ENCODE data around the gene ATP6AP1.

Gene ATP6AP1

DNA sequence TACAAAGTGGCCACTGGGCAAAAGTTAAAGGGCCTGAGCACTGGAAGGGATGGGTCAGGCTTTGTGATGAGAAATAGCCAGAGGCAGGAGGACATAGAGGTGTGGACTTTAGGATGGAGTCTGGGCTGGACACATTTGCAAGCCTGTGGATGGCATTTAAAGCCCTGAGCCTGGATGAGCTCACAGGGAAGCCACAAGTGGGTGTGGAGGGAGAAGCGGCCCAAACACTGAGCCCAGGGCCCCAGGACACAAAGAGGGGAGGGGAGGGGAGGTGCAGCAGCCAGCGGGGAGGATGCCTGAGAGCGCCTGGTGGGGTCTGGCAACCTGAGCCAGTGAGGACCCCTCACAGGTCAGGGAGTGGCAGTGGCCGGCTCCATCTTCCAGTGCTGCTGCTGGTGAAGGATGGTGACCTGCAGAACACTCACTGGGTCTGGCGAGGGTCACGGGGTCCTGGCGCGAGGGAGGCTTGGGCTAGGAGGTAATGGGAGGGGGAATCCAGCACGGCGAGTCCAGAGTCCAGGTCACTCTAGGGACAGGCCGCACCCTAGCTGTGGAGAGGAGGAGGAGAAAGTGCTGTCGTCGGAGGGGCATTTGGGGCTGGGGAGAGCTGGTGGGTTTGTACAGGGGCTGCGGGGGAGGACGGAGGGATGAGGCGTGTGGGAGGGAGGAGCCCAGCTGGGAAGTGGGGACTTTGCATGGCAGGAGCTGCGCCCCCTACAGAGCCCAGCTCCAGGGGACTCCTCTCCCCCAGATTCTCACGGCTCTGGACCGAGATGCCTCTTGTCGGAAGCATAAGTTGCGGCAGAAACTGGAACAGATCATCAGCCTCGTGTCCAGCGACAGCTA, 43.6 kb downstream of the ATP6AP1 start:
- no peak for DNase-seq (ENCODE audit: low read depth, low spot score)

DNA sequence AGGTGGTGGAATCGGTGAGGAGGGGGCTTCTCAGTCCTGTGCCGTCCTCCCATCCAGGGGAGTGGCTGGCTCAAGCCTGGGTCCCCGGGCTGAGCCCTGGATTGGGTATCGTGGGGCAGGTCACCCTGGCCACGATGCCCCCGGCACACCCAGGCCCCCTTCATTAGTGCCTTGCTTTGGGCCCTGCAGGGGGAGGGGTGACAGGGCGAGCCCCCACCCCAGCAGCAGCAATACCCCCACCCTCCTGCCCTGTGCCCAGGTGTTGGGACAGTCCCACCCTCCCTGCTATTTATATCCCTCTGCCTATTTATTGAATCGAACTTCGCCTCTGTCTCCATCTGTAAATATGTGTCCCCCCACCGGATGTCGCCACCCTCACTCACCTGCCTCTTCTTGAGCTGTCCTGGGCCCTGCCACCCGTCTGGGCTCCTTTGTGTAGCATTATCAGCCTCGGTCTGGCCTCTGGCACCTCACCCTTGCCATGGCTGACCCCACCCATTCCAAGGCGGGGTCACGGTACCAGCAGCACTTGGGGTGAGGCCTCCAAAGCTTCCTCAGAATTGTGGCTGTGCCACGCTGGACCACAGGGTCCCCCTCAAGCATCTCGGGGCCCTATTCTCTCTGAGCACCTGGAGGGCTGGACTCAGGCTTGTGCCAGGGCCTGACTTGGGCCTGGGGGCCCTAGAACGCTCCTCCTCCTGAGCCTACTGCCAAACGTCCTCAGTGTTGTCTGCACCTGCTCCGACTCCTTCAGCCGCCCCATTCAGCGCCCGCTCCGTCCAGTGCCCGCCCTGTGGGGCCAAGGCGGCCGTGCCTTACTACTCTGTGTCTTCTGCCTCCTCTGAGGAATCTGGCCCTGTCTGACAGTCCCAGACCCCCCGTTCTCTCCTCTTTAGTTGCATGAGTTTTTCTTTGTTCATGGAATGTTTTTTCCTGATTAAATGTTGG, 44.5 kb downstream of the ATP6AP1 start:
- DNase-seq (ENCODE audit: low read depth, low spot score), result no peak

DNA sequence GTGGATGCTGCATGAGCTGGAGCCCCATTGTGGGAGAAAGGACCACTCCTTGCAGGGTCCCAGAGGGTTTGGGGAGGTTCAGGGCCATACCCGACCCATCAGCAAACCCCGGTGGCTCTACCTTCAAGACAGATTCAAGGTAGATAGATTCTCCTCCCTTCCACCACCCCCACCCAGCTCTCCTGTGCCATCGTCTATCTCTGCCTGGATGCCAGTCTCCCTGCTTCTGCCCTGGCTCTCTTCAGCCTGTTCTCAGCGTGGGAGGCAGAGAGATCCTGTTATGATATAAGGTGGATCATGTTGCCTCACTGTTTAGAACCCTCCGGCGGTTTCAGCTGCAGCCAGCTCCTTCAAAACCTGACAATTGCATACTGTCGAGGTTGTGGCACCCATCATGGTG, 45.2 kb downstream of the ATP6AP1 start:
- DNase-seq (ENCODE audit: low read depth, low spot score), result no peak

DNA sequence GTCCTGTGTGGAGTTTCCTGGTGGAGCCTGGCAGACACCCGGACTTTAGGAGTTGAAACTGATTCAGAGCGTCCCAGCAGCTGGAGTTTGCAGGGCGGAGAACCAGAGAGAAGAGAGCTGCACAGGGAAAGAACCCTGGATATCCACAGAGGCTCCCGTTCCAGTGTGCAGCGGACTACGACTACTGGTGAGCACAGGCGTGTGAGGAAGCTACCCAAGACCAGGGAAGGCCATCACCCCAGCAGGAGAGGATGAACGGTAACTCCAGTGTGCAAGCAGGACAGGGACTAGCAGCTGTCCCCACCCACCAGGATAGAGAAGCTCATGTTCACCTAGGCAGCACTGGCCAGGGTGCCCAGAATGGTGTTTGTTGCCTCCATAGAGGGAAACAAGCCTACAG, 48.3 kb downstream of the ATP6AP1 start:
- no peak for DNase-seq (ENCODE audit: low read depth, low spot score)

DNA sequence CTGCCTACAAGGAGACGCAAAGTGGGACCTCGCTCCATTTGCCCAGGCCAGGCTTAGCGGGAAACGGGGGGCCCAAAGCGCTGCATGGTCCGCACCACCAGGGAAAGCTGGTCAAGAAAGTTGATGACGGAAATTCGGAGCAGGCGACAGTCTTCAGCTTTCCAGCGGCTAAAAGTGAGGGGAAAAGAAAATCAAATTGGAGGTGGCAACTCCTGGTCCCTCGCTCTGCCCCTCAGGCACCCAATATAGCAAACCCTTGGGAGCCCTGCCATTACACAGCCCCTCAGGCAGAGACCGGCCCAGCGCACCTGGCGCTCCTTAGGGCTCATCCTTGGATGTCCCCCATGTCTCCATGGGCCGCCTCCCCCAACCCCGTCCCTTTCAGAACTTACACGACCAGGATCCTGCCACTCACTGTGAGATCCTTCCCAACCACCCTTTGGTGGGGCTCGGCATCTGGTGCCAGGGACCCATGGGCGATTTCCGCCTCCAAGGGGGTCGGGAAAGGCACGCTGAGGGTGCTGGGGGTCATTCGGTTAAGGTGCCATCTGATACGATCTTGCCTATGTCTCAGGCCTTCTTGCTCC, 49.5 kb downstream of the ATP6AP1 start:
- DNase-seq (ENCODE audit: low read depth, low spot score), result no peak

DNA sequence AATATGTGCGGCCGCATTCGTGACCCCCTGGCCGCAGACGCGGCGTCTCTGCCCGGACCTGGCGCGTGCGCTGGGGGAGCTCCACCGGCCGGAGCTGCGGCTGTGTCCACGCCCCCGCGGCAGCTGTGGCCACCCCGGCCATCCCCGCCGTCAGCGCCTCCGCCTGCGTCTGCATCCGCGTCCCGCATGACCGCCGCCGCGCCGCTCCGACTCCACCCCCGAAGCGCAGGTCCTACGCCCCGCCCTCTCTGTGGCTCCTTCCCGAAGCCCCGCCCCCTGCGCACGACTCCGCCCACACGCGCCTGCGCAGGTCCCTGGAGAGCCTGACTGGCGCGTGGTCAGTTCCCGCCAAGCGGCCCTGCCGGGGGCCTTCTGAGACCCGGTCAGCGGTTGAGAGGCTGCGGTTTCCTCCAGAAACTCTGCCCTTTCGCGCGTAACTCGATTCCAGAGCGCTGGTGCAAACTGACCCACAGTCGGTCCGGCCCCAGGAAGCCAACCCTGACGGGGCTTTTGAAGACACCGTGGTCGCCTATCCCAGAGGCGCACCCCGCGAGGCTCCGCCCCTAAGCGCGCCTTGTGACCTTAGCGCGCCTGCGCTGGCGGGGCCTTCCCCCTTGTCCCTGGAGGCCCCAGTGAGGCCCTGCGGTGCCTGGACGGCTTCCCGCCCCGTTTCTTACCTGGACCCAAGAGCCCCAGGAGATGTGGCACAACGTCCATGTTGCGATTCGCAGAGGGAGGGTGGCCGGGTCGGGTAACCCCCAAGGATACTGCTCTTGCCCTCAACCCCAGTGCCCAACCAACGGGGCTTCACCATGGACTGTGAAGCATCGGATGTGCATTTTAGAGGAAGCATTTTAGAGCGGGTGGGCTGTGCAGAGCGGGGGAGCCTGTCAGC, 50.5 kb downstream of the ATP6AP1 start, which contains the start of gene LAGE3:
LAGE3 (minus strand) TSS at position 554 of the 895 bp plus-strand sequence; CDS start at position 188, 366 bp downstream.
- DNase-seq (ENCODE audit: low read depth, low spot score), result no peak

DNA sequence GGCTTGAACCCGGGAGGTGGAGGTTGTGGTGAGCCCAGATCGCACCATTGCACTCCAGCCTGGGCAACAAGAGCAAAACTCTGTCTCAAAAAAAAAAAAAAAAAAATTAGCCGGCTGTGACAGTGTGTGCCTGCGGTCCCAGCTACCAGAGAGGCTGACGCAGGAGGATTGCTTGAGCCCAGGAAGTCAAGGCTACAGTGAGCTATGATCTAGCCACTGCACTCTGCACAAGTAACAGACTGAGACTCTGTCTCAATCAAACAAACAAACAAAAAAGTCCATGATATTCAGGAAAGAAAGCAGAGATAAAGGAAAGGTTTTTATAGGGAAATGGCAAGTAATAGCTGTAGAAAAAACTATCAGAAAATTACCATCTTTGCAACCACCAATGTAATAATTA, 52.7 kb downstream of the ATP6AP1 start:
- DNase-seq (ENCODE audit: low read depth, low spot score), result no peak

DNA sequence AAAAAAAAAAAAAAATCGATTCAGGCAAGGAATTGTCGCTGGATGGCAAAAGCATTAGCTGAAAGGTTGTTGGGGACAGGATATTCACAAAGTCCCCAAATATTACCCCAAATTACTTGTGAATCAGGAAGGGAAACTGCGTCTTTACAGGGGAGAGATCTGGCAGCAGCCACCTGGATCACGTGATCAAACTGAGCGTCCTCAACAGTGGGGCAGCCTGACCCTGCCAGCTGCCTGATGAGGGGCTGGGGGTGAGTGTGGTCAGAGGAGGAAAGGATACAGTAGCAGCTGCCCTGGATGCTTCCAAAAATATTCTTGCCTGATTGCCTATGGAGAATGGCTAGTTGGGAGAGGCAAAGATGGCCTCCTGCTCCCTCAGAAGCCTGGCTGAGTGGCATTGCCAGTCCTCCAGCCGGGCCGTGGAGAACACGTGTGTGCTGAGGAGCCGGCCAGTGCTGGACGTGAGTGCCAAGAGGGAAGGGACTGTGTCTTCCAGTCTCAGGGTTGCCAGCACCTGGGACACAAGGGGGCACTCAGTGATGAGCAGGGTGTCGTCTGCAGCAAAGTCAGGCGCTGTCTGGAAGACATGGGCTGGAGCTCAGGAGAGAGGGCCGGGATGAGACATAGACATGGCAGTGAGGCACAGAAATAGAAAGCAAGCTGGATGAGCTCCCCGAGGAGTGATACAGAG, 53.6 kb downstream of the ATP6AP1 start:
- DNase-seq (ENCODE audit: low read depth, low spot score), result no peak

DNA sequence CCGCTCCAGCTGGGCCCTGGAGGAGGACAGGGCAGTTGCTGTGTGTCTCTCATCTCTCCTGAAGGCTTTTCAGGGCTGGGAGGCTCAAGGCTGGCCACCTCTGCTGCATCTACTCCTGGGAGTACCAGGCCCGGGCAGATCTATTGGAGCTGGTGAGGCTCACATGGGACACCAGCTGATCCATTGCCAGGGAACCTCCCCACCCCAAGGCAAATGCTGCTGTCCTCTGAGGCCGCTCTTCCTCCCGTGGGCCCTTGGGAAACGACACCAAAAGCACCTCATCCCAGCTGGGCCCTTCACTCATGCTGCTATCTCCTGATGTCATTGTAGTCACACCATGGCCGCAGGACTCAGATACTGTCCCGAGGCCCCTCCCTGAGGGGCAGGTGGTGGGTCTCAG, 54.3 kb downstream of the ATP6AP1 start:
- no peak for DNase-seq (ENCODE audit: low read depth, low spot score)

DNA sequence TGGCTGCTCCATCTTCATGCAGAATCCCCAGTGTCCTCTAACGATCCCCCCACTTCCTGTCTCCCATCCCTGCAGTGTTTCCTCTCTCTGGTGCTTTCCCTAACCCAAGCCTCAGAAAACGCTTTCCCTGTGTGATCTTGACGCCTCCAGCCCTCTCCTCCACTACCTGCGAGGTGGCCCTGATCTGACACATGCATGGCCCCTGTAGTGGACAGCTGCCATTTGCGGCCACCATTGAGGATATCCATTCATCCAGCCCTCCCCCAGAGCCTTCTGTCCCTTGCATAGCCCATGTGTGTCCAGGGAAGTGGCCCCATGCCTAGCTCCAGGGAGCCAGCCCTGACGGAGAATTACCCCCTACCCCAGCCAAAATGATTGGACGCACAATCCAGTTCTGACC, 54.8 kb downstream of the ATP6AP1 start:
- no peak for DNase-seq (ENCODE audit: low read depth, low spot score)

DNA sequence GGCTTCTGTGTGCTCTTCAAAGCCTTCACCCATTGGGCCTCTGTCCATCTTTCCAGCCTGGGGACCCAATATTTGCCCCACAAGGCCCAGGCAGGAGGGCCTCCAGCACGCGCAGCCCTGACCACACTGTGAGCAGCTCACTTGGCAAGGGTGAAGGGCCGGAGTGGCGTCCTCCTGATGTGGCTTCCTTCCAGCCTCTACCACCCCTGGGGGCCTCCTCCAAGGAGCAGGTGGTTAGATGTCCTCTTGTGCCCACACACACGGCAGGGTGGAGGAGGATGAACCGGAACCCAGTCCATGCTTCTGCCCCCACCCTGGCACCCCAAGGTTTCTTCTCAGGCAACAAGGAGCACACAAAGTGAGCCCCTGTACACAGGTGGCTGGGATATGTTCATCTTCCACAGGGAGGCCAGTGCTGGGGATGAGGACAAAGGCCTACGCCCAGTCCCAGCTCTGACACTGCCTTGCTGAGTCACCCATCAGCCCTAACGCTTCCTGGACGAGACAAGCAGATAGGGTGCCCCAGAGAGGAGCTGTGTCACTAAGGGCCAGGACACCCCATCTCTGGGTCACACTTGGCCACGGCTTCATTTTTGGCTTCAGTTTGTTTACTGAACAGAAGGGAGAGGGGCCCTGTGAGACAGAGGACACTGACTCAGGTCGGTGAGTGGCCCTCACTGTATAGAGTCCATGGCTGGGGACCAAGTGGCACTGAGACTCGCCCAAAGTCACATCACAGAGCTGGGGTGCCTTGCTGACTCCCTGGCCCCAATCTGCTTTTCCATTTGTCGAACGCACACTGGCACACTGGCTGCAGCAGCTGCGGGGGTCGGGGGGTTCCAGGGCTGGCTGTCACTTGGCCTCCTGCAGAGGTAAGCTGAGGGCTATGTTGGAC, 56.0 kb downstream of the ATP6AP1 start:
- DNase-seq (ENCODE audit: low read depth, low spot score), result no peak

DNA sequence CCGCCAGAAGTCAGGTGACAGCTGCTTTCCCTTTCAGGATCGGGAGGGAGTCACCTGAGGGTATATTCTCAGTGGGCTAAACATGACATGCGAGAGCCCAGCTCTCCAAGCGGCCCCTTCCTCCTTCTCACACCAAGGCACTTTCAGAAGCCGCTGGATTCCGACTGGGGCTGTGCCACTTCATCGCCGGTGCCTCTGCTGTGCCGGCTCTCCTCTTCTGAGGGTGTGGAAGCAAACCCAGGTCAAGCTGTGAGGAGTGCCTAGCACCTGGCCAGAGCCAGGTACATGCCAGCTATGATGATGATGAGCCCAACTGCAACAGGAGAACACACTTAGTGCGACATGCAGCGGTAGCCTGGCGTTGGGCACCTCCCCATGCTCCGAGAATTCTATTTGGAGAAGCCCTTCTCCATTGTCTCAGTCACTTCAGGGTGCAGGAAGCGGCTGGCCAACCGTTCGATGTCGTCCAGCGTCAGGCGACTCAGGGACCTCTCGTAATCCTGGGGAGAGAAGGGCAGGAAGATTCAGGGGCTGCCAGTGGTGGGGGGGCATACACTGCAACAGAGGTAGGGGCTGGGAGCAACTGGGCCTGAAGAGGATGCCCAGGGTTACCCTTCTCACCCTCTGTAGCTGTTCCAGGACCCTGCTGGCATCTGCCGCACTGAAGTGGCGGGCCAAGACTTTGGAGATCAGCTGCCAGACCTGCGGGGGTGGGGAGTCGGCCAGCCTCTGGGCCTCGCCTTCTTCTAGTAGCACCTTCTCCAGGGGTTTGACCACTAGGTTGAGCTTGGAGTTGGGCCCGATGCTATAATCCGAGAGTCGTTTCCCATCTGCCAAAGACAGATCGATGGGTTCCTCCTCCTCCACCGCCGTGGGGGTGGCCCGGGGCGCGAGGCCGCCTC, 56.9 kb downstream of the ATP6AP1 start:
- no peak for DNase-seq (ENCODE audit: low read depth, low spot score)

DNA sequence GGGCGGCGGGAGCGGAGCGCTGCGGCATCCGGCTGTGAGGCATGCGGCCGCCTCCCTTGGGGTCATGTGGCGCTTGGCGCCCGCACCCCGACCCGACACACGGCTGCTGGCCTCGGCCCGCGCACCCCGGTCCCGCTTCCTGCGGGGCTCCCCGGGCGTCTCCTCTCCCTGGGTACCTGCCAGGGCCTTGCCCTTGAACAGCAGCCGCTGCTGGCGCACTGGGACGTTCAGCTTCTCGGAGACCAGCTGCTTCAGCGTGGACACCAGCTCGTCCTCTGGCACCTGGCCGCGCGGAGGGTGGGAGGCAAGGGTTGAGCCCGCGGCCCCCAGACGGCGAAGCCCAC, 57.5 kb downstream of the ATP6AP1 start:
- no peak for DNase-seq (ENCODE audit: low read depth, low spot score)

Data from iPS DF 19.7 (cell line).